HG02623 (cell line): ENCODE data around the gene NAA50.

Experiments used
- ATAC-seq: cut with Tn5 transposase; IDR thresholded peaks from one replicate; pipeline ENCODE4 v1.9.1; 2021; ENCODE audit warnings: moderate library complexity; ENCODE audit not compliant: unreplicated experiment

The NAA50 gene

DNA sequence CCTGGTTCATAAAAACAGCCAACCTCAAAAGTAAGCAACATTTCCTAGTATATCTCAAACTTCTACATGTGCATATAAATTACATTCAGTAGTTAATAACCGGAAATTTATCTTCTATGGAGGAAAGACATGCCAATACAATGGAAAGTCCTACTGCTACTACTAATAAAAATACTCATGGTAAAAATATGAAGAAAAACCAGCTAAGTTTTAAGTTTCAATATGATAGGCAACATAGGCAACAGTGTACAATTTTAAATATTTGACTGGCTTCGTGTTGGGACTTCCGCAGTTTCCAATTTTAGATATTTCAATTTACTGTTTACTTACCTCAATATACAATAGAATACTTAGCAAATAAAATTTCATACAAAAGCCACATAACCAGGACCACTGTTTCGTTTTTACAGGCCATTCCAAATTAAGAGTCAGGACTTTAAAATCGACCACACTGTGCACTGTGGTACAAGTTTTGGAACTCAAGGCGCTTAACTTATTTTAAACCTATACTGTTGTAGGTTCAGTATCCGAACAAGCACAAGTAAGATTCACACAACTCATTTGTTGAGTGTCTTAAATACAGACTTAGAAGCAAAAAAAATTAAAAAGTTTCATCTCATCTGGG is 2.9 kb downstream of the NAA50 start:
- ATAC-seq: no peak

DNA sequence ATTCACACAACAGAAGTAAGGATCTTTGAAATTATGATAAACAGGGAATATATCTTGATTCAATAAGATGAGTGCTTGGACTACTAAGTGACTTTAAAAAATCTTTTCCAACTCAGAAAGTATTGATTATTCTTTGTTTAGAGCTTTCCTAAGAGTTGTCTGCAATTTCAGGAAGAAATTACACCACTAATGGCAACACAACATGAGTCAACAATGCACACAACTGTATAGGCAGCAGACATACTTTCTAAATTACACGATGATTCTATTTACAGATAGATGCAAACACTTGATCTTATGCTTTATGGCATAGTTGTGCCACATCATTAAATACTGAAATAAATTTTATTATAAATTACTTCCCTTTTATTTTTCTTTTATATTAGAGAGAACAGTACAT is 4.4 kb downstream of the NAA50 start:
- no peak for ATAC-seq

DNA sequence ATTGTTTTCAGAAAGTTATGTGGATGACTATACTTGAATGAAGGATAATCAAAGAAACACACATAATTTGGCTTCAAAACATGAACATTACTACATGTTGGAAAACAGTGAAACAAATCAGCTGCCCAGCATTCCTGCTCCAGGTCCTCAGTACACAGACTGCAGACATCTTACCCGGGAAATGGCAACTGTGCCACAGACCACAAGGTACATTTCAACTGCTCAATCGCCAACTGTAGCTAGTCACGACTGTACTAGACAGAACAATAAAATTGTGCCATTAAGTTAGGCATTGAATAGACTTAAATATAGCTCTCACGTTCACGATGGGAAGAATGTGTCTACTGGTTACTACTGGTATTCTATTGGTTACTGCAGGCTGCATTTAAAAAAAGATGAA is 5.0 kb downstream of the NAA50 start:
- ATAC-seq: no peak

DNA sequence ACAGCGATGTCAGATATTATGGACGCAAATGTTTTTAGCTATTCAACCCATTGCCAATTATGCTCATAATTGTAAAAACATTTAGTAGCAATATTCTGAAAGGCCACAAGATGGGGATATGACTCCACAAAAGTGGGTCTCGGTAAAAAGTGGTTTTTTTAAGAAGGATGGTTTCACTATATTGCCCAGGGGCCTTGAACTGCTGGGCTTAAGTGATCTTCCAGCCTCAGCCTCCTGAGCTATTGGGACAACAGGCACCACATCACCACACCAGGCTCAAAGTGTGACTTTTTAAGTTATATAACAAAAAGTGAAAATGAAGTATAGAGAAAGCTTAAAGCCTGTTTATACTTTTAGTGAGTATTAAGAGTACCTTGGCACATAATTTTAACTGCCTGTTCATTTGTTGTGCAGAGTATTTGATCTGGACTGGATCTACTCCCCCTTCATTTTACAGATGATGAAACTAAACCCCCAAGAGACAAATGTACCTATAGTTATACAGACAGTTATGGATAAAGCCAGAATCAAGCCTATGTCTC is 9.4 kb downstream of the NAA50 start:
- ATAC-seq: no peak

- ATAC-seq: no peak
Observed at GRCh38 chr3:113731694-113732093, 14.4 kb downstream of the NAA50 start.

DNA sequence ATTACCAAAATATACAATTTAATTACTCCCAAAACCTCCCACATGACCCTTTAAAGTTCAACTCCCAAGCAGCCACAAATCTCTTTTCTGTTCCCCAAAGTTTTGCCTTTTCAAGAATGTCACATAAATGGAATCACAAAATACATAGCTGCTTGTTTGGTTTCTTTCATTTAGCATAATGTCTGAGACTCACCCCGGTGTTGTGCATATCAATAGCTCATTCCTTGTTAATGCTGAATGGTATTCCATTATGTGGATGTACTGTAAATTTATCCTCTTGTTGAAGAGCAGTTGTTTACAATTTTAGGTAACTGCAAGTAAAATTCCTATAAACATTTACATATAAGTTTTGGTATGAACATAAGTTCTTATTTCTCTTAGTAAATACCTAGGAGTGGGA is 15.5 kb downstream of the NAA50 start:
- ATAC-seq: no peak

- no peak for ATAC-seq
Observed at GRCh38 chr3:113728661-113729060, 17.4 kb downstream of the NAA50 start.

DNA sequence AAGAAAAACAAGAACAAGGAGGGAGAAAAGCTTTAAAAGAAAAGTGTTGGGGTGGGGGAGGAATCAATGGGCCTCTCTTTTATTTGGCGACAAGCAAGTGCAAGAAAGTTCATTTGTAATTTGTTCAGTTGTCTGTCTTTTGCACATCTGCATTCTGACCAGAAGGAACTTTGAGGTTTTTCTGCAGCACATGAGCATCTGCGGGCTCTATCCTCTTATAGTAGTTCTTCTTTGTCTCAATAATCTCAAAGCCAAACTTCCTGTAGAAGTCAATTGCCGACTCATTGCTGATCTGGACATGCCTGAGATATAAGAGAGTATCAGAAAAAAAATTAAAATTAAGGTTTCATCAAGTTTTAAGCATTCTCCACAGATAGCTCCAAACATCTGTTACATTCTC is 24.4 kb downstream of the NAA50 start:
- no peak for ATAC-seq

GRCh38 chr3:113719758-113720157 is 26.3 kb downstream of the NAA50 start:
- no peak for ATAC-seq

- ATAC-seq: no peak
Observed at GRCh38 chr3:113719294-113719693, 26.8 kb downstream of the NAA50 start.

GRCh38 chr3:113717818-113718217 is 28.2 kb downstream of the NAA50 start:
- ATAC-seq: no peak

GRCh38 chr3:113717308-113717707 is 28.7 kb downstream of the NAA50 start:
- no peak for ATAC-seq

DNA sequence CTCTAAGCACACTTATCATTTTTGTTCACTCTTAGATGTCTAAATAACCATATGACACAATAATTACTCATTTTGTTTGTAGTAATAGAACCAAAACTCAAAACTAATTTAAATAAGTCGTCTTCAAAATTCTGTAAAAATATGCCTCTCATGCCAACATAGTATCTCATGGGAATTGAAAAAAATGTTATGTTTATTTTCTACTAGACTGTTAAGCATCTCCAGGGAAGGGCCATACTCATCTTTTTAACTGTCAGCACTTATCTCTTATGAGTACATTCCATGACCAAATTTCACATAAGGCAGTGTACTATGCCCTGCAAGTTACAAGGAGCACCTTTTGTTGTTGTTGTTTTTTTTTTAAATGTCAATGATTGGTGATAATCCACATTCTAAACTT is 31.3 kb downstream of the NAA50 start:
- no peak for ATAC-seq

DNA sequence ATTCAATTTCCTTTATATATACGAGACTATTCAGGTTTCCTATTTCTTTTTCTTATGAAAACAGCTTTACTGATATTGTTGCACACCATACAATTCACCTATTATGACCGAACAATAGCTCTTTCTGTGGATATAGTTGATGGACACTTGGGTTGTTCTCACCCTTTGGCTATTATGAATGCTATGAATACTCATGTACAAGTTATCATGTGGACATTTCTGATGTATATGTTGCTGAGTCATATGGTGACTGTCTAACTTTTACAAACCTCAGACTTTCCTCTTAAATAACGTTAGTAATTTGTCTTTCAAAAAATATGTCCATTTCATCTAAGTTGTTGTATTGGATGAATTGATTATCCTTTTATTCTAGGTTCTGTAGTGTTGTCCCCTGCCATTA is 33.9 kb downstream of the NAA50 start:
- no peak for ATAC-seq

DNA sequence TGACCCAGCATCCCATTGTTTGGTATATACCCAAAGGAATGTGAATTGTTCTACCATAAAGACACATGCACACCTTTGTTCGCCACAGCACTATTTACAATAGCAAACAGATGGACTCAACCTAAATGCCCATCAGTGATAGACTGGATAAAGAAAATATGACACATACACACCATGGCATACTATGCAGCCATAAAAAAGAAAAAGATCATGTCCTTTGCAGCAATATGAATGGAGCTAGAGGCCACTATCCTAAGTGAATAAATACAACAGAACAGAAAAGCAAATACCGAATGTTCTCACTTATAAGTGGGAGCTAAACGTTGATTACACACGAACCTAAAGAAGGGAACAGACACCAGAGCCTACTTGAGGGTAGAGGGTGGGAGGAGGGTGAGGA is 38.2 kb downstream of the NAA50 start:
- ATAC-seq: no peak

- no peak for ATAC-seq
Observed at GRCh38 chr3:113698956-113699355, 47.1 kb downstream of the NAA50 start.

- no peak for ATAC-seq
Observed at GRCh38 chr3:113698213-113698742, 47.8 kb downstream of the NAA50 start.

DNA sequence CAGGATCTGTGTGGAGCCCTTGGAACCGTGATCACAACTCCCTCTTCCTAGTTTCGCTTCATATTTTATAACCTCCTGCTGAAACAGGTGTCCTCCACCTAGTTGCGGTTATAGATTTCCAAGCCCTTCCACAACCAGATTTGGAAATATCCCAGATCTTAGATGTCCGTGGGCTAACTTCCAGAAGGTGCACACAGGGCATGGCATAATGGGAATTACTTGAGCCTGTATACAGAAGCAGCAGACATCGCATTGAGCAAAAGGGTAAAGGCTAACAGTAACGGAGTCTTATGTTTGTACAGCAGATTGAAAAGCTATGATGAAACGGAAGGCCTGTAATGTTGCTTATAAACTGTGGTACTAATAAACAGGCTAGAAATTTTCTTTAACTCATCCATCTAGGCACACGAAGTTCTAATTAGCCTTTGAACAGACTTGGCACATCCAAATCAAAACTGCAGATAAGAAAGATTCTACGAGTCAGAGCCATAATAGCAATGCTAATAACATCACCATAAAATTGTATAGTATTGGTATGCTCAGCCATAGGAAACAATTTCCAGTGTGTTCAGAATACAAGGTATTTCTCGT is 48.5 kb downstream of the NAA50 start:
- ATAC-seq: no peak

DNA sequence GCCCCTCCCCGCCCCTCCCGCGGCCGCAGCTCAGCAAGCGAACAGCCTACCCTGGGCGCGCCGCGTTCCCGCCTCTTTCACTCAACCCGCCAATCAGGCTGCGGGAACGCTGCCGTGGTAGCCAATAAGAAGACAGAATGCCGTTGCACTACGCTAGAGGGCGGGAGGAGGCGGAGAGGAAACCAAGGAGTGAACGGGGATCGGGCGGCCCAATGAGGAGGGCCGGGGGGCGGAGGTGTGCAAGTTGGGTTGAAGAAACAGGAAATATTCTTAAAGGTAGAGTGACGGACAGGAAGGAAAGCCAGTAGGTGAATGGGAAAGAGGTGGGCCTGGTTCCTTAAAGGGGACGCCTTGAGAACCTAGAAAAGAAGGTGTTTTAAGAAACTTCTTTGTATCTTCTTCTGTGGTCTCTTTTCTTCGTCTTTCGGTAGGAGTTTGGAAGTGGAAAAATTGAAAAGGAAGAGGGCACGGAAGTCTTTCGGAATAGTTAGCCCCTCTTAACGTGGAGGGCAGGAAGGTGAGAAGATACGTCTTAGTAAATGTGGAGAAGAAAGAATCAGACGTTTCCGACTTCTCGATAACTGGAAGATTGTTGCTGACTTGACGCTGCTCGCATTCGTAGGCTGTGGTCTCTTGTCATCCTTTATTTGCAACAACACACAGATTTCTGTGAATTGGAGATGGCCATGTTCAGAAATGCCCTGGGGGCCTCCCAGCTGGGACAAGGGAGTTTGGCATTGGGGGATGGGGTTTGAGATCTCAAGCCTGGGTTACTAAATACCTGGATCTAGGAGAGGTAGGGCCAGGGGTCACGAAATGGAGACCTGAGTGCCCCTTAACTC is 49.2 kb downstream of the NAA50 start:
- ATAC-seq: peak; percentile 92

- ATAC-seq: peak; percentile 57
Observed at GRCh38 chr3:113695786-113696645, 50.0 kb downstream of the NAA50 start, which contains the start of gene USF3. Gene USF3, minus strand, starts transcription at chr3:113696642. Its CDS starts 21,764 bp downstream, at chr3:113674878.

GRCh38 chr3:113695431-113695785 is 50.6 kb downstream of the NAA50 start:
- no peak for ATAC-seq
